IMR-90 (cell line): Measurements from ENCODE around the gene GATD1. TPM values are rescaled to one million over a fixed set of nuclear protein-coding genes. Genes with fewer than 3 reads are reported as not detected.

Experiments used
- ATAC-seq: fragments of 200-7000 bp; cut with Tn5 transposase; 2 replicates; pipeline ENCODE4 v1.9.1; 2020; ENCODE audit warnings: low read depth, mild to moderate bottlenecking, moderate library complexity
- BruUV-seq: library from RNA; stranded (reverse); fragments of 400-500 nt; replicated peaks from 2 replicates; lab custom pipeline; 2021; lab: Mats Ljungman, UMichigan
- CTCF ChIA-PET: fragments of 300-600 bp; formaldehyde crosslinking; extraction: SDS; loops from one replicate; lab custom pipeline; 2021; ENCODE audit warnings: antibody characterized with exemption; lab: Yijun Ruan, JAX
- POLR2A ChIA-PET: fragments of 300-600 bp; sonication (Branson Sonifier 250); formaldehyde crosslinking; loops from one replicate; lab custom pipeline; 2022; ENCODE audit warnings: antibody characterized with exemption; ENCODE audit not compliant: unreplicated experiment; lab: Charles Lee
- DNase-seq: peaks from one replicate; pipeline ENCODE4 v3.0.0; 2013
- H2AFZ ChIP-seq: replicated peaks from 2 replicates; pipeline ENCODE3; 2013; ENCODE audit warnings: low read length, mild to moderate bottlenecking; ENCODE audit not compliant: poor library complexity
- H2AK5ac ChIP-seq: 2 replicates; pipeline ENCODE4 v1.6.1; 2013; ENCODE audit warnings: low read depth, low read length, inconsistent platforms
- H2AK9ac ChIP-seq: replicated peaks from 2 replicates; pipeline ENCODE3; 2013; ENCODE audit warnings: mild to moderate bottlenecking, low read depth, low read length, moderate library complexity; ENCODE audit not compliant: poor library complexity
- H2BK120ac ChIP-seq: 2 replicates; pipeline ENCODE4 v1.6.1; 2013; ENCODE audit warnings: low read depth, low read length, inconsistent platforms
- H2BK15ac ChIP-seq: 3 replicates; pipeline ENCODE4 v1.6.1; 2013; ENCODE audit warnings: low read depth, low read length, inconsistent platforms
- H2BK20ac ChIP-seq: 2 replicates; pipeline ENCODE4 v1.6.1; 2013; ENCODE audit warnings: low read depth, mild to moderate bottlenecking, inconsistent platforms, low read length, moderate library complexity
- H2BK5ac ChIP-seq: 2 replicates; pipeline ENCODE4 v1.6.1; 2013; ENCODE audit warnings: mild to moderate bottlenecking, low read depth, low read length, inconsistent platforms; ENCODE audit not compliant: poor library complexity, severe bottlenecking
- H3K14ac ChIP-seq: replicated peaks from 2 replicates; pipeline ENCODE4 v1.6.1; 2013; ENCODE audit warnings: low read depth, low read length, inconsistent platforms
- H3K18ac ChIP-seq: 2 replicates; pipeline ENCODE4 v1.6.1; 2013; ENCODE audit warnings: low read depth, low read length, control low read depth
- H3K23ac ChIP-seq: 2 replicates; pipeline ENCODE4 v1.6.1; 2013; ENCODE audit warnings: low read depth, low read length, inconsistent platforms
- H3K27ac ChIP-seq: 2 replicates; pipeline ENCODE4 v1.5.1; 2013; ENCODE audit warnings: mild to moderate bottlenecking, control low read depth, low read length; ENCODE audit not compliant: insufficient read depth
- H3K27me3 ChIP-seq: 2 replicates; pipeline ENCODE4 v1.6.1; 2013; ENCODE audit warnings: low read length; ENCODE audit not compliant: control insufficient read depth, insufficient read depth
- H3K36me3 ChIP-seq: 2 replicates; pipeline ENCODE4 v1.6.1; 2013; ENCODE audit warnings: low read length, mixed read lengths; ENCODE audit not compliant: control insufficient read depth, insufficient read depth
- H3K4ac ChIP-seq: 2 replicates; pipeline ENCODE4 v1.6.1; 2013; ENCODE audit warnings: low read depth, low read length, inconsistent platforms
- H3K4me1 ChIP-seq: 2 replicates; pipeline ENCODE4 v1.6.1; 2013; ENCODE audit warnings: low read length, mixed read lengths; ENCODE audit not compliant: control insufficient read depth, insufficient read depth
- H3K4me2 ChIP-seq: 2 replicates; pipeline ENCODE4 v1.6.1; 2013; ENCODE audit warnings: low read depth, mild to moderate bottlenecking, control low read depth, low read length, moderate library complexity
- H3K4me3 ChIP-seq: 2 replicates; pipeline ENCODE4 v1.5.1; 2013; ENCODE audit warnings: low read depth, mild to moderate bottlenecking, control low read depth, low read length, moderate library complexity; ENCODE audit not compliant: insufficient read depth
- H3K56ac ChIP-seq: 2 replicates; pipeline ENCODE4 v1.6.1; 2013; ENCODE audit warnings: low read length, inconsistent platforms; ENCODE audit not compliant: insufficient read depth; ENCODE audit errors: extremely low read depth
- H3K79me1 ChIP-seq, 2 experiments: 2 replicates each; pipeline ENCODE4 v1.6.1; 2013; ENCODE audit warnings: low read length in 2 of 2, inconsistent platforms in 1 of 2, low read depth in 1 of 2
- H3K9ac ChIP-seq: 2 replicates; pipeline ENCODE4 v1.6.1; 2013; ENCODE audit warnings: low read depth, low read length, control low read depth
- H3K9me1 ChIP-seq: 2 replicates; pipeline ENCODE4 v1.6.1; 2013; ENCODE audit warnings: low read length, inconsistent platforms; ENCODE audit not compliant: insufficient read depth
- H3K9me3 ChIP-seq: 2 replicates; pipeline ENCODE4 v1.6.1; 2013; ENCODE audit warnings: low read length; ENCODE audit not compliant: control insufficient read depth, insufficient read depth
- H4K20me1 ChIP-seq: 2 replicates; pipeline ENCODE4 v1.6.1; 2013; ENCODE audit warnings: low read length, inconsistent platforms; ENCODE audit not compliant: insufficient read depth
- H4K5ac ChIP-seq: 2 replicates; pipeline ENCODE4 v1.6.1; 2013; ENCODE audit warnings: mild to moderate bottlenecking, low read depth, low read length, control low read depth
- H4K8ac ChIP-seq, 2 experiments: 2 replicates each; pipeline ENCODE4 v1.6.1; 2013; ENCODE audit warnings: low read depth in 2 of 2, low read length in 2 of 2, control low read depth in 1 of 2, inconsistent platforms in 1 of 2
- H4K91ac ChIP-seq: 2 replicates; pipeline ENCODE4 v1.6.1; 2013; ENCODE audit warnings: low read depth, low read length, inconsistent platforms; ENCODE audit not compliant: insufficient read depth
- POLR2A ChIP-seq: IDR thresholded peaks from 2 replicates; pipeline ENCODE4 v1.6.1; 2012; ENCODE audit warnings: mild to moderate bottlenecking, low read depth, low read length
- WGBS, 2 experiments: methylation state at CpG; one replicate each; pipeline versions ENCODE4 v1.1.5 to v1.1.7; 2013; ENCODE audit warnings: missing lambda C conversion rate in 2 of 2; ENCODE audit not compliant: insufficient read length in 1 of 2; ENCODE audit errors: extremely low coverage in 2 of 2; 5-methylcytosine and 5-hydroxymethylcytosine counted together
- dilution Hi-C: fragments of 300-500 bp; cut with HindIII; formaldehyde crosslinking; loops from one replicate; pipeline ENCODE4 v1.14.3; 2018; ENCODE audit warnings: low sequenced_read_pairs; ENCODE audit not compliant: unreplicated experiment
- in situ Hi-C: fragments of 300-500 bp; cut with MboI; formaldehyde crosslinking; loops from 3 replicates; pipeline ENCODE4 v1.14.3; 2019; ENCODE audit warnings: low sequenced_read_pairs, inconsistent platforms, mixed read lengths
- intact Hi-C: fragments of 100-400 bp; cut with micrococcal nuclease; formaldehyde crosslinking; loops from 2 replicates; pipeline ENCODE4 v1.10.0; 2022
- polyA plus RNA-seq, 3 experiments: library from polyadenylated mRNA; depleted of rRNA; stranded (reverse); fragments of >200 nt; gene quantifications; 2 replicates each; pipeline ENCODE4 v1.2.3, GENCODE V29; 2012; ENCODE audit warnings: low replicate concordance in 1 of 3
- total RNA-seq: library from RNA; depleted of rRNA; stranded (reverse); fragments of >200 nt; gene quantifications from 2 replicates; pipeline ENCODE4 v1.2.3, GENCODE V29; 2012

Gene GATD1
- total and polyA plus RNA-seq, 2 of the 4 experiments (the other 2 are of a cell fraction) = 3.0 to 52.5 TPM

DNA sequence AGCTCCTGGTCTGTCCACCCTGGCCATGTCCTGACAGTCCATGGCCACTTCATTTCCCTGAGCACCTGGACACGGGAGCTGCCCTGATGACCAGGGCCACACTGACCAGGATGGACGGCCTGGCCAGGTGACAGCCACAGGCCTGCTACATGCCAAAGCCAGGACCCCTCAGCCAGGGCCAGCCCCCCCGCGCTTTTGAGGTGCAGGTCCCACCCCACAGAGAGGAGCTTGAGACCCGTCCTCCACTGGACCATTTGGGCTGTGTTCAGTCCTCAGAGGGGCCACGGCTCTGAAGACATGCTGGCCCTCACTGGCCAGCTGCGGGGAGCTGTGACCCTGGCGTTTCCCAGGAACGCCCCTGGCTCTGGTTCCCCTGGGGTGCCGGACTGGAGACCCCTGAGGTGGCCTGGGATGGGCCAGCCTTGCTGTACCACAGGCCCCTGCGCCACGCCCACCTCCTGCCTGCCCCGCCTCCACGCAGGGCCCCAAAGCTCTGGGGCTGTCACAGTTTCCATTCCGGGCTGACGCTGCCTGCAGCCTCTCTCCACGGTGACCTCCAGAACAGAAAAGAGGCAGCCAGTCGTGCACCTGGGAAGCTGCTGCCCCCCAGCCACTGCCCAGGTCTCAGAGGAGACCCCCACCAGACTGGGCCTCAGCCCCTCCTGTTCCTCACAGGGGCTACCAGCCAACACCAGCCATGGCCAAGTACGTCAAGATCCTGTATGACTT, 53.1 kb downstream of the GATD1 start:
- Histone ChIP-seq H3K4ac (no peak overlapping the region), H3K56ac (no peak overlapping the region), H3K4me3 (no peak overlapping the region), H4K8ac (no peak overlapping the region), H3K9me1 (no peaks in the 10 kb centered on the region), H3K4me2 (no peak overlapping the region), H3K79me1 (no peaks in the 10 kb centered on the region), H3K4me1 (peaks cover 6% of the 10 kb centered on the region), H4K20me1 (no peaks in the 10 kb centered on the region), H2BK5ac (no peak overlapping the region), H3K18ac (no peak overlapping the region), H4K91ac (no peak overlapping the region), H3K27me3 (peaks cover 9% of the 10 kb centered on the region; the same call in 1 of the 2 replicates), H2BK15ac (no peak overlapping the region), H3K27ac (no peak overlapping the region), H3K9me3 (no peaks in the 10 kb centered on the region), H3K36me3 (no peaks in the 10 kb centered on the region), H2BK20ac (no peak overlapping the region), H3K14ac (no peak overlapping the region), H3K9ac (no peak overlapping the region), H4K5ac (no peak overlapping the region), H2AFZ (peak overlapping the region; percentile 33), H2BK120ac (no peak overlapping the region), H3K23ac (no peak overlapping the region), H2AK5ac (no peak overlapping the region), H2AK9ac (no peak overlapping the region)
- DNase-seq (no peak), ATAC-seq (no peak)
- dilution Hi-C loops (no loop called here), in situ Hi-C loops (no loop called here), intact Hi-C loops (loop anchor here (10.0 kb wide), 1 partner anchor 169 kb away; no protein-coding TSS in a partner anchor)
- TF ChIP-seq POLR2A = no peak
- CTCF ChIA-PET = no interaction called here
- POLR2A ChIA-PET = no interaction called here
- no TSS peak for BruUV-seq
- WGBS, 2 experiments = 74% methylated on average over 7 of the region's 19 CpGs; no CpG with 5 or more reads in 1 of the 2 experiments
